SK-N-SH (cell line): ENCODE measurements around the gene PIK3CA.

Source experiments
- EZH2phosphoT487 ChIP-seq: fragments of 200-600 bp; sonication (generic); IDR thresholded peaks from 2 replicates; pipeline ENCODE4 v1.6.1; 2017; ENCODE audit warnings: low read depth, mixed run types, mild to moderate bottlenecking, antibody characterized with exemption, moderate library complexity, borderline replicate concordance
- FOXM1 ChIP-seq: IDR thresholded peaks from 2 replicates; pipeline ENCODE4 v1.4.0; 2012; ENCODE audit warnings: low read depth, mild to moderate bottlenecking
- GABPA ChIP-seq: IDR thresholded peaks from 2 replicates; pipeline ENCODE4 v1.4.0; 2012; ENCODE audit warnings: low read depth, mild to moderate bottlenecking
- MXI1 ChIP-seq: IDR thresholded peaks from 2 replicates; pipeline ENCODE4 v1.6.1; 2012; ENCODE audit warnings: mild to moderate bottlenecking, low read depth, low read length, improper control_type of control experiment
- NRF1 ChIP-seq: IDR thresholded peaks from 2 replicates; pipeline ENCODE4 v1.6.1; 2012; ENCODE audit warnings: low read depth, mild to moderate bottlenecking, low read length
- POLR2AphosphoS5 ChIP-seq: IDR thresholded peaks from 2 replicates; pipeline ENCODE4 v1.6.1; 2012; ENCODE audit warnings: low read depth, low read length
- RAD21 ChIP-seq: IDR thresholded peaks from 2 replicates; pipeline ENCODE4 v1.6.1; 2012; ENCODE audit warnings: mild to moderate bottlenecking, low read length
- SIN3A ChIP-seq: IDR thresholded peaks from 2 replicates; pipeline ENCODE4 v1.6.1; 2012; ENCODE audit warnings: low read depth, mild to moderate bottlenecking, low read length, moderate library complexity, borderline replicate concordance
- SMC3 ChIP-seq: IDR thresholded peaks from 2 replicates; pipeline ENCODE4 v1.6.1; 2012; ENCODE audit warnings: low read depth, low read length, improper control_type of control experiment
- TF ChIP-seq, protein P1 (sequence below): fragments of 200-600 bp; sonication (generic); IDR thresholded peaks from 2 replicates; pipeline ENCODE4 v1.6.1; 2017; ENCODE audit warnings: antibody characterized with exemption, mild to moderate bottlenecking, moderate library complexity
- TF ChIP-seq, protein P2 (sequence below): IDR thresholded peaks from 2 replicates; pipeline ENCODE4 v1.6.1; 2012; ENCODE audit warnings: mild to moderate bottlenecking, low read depth, low read length, moderate library complexity
- TF ChIP-seq, protein P3 (sequence below): fragments of 150-350 bp; IDR thresholded peaks from 2 replicates; pipeline ENCODE4 v1.6.1; 2017; ENCODE audit warnings: antibody characterized with exemption, low read length, low read depth, borderline replicate concordance
- TF ChIP-seq, protein P4 (sequence below): IDR thresholded peaks from 2 replicates; pipeline ENCODE4 v1.4.0; 2012; ENCODE audit warnings: low read depth, borderline replicate concordance
- TF ChIP-seq, protein P5 (sequence below): IDR thresholded peaks from 2 replicates; pipeline ENCODE4 v1.4.0; 2012; ENCODE audit warnings: low read depth

DNA sequence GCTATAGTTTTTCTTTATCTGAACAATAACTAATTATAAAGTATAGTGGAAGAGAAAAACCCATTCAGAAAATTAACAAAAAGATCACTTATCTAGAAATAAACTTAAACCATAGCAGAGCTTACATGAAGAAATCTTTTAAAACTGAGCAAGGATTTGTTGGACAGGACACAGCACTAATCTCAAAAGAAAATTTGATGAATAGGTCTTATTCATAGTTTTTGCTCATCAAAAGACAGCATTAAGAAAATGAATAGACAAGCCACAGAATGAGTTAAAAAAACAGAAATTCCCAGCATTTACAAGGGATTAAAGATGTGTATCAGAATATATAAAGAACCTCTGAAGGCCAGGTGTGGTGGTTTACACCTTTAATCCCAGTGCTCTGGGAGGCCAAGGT, 29.5 kb downstream of the PIK3CA start:
- TF ChIP-seq GABPA (no peak), POLR2AphosphoS5 (no peak), NRF1 (no peak), SIN3A (no peak), RAD21 (no peak), SMC3 (no peak), MXI1 (no peak), EZH2phosphoT487 (no peak), FOXM1 (no peak)
- TF ChIP-seq, protein P1, sequence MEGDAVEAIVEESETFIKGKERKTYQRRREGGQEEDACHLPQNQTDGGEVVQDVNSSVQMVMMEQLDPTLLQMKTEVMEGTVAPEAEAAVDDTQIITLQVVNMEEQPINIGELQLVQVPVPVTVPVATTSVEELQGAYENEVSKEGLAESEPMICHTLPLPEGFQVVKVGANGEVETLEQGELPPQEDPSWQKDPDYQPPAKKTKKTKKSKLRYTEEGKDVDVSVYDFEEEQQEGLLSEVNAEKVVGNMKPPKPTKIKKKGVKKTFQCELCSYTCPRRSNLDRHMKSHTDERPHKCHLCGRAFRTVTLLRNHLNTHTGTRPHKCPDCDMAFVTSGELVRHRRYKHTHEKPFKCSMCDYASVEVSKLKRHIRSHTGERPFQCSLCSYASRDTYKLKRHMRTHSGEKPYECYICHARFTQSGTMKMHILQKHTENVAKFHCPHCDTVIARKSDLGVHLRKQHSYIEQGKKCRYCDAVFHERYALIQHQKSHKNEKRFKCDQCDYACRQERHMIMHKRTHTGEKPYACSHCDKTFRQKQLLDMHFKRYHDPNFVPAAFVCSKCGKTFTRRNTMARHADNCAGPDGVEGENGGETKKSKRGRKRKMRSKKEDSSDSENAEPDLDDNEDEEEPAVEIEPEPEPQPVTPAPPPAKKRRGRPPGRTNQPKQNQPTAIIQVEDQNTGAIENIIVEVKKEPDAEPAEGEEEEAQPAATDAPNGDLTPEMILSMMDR, result no peak
- TF ChIP-seq, protein P2, sequence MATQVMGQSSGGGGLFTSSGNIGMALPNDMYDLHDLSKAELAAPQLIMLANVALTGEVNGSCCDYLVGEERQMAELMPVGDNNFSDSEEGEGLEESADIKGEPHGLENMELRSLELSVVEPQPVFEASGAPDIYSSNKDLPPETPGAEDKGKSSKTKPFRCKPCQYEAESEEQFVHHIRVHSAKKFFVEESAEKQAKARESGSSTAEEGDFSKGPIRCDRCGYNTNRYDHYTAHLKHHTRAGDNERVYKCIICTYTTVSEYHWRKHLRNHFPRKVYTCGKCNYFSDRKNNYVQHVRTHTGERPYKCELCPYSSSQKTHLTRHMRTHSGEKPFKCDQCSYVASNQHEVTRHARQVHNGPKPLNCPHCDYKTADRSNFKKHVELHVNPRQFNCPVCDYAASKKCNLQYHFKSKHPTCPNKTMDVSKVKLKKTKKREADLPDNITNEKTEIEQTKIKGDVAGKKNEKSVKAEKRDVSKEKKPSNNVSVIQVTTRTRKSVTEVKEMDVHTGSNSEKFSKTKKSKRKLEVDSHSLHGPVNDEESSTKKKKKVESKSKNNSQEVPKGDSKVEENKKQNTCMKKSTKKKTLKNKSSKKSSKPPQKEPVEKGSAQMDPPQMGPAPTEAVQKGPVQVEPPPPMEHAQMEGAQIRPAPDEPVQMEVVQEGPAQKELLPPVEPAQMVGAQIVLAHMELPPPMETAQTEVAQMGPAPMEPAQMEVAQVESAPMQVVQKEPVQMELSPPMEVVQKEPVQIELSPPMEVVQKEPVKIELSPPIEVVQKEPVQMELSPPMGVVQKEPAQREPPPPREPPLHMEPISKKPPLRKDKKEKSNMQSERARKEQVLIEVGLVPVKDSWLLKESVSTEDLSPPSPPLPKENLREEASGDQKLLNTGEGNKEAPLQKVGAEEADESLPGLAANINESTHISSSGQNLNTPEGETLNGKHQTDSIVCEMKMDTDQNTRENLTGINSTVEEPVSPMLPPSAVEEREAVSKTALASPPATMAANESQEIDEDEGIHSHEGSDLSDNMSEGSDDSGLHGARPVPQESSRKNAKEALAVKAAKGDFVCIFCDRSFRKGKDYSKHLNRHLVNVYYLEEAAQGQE, result no peak
- TF ChIP-seq, protein P3, sequence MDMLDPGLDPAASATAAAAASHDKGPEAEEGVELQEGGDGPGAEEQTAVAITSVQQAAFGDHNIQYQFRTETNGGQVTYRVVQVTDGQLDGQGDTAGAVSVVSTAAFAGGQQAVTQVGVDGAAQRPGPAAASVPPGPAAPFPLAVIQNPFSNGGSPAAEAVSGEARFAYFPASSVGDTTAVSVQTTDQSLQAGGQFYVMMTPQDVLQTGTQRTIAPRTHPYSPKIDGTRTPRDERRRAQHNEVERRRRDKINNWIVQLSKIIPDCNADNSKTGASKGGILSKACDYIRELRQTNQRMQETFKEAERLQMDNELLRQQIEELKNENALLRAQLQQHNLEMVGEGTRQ, result no peak
- TF ChIP-seq, protein P4, sequence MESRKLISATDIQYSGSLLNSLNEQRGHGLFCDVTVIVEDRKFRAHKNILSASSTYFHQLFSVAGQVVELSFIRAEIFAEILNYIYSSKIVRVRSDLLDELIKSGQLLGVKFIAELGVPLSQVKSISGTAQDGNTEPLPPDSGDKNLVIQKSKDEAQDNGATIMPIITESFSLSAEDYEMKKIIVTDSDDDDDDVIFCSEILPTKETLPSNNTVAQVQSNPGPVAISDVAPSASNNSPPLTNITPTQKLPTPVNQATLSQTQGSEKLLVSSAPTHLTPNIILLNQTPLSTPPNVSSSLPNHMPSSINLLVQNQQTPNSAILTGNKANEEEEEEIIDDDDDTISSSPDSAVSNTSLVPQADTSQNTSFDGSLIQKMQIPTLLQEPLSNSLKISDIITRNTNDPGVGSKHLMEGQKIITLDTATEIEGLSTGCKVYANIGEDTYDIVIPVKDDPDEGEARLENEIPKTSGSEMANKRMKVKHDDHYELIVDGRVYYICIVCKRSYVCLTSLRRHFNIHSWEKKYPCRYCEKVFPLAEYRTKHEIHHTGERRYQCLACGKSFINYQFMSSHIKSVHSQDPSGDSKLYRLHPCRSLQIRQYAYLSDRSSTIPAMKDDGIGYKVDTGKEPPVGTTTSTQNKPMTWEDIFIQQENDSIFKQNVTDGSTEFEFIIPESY, result no peak
- TF ChIP-seq, protein P5, sequence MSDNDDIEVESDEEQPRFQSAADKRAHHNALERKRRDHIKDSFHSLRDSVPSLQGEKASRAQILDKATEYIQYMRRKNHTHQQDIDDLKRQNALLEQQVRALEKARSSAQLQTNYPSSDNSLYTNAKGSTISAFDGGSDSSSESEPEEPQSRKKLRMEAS, result no peak
